K562 (cell line): Measurements from ENCODE around the gene USP13.

ENCODE experiments used
- ATF3 ChIP-seq, 2 experiments: fragments of 450-650 bp in 1 of 2; sonication (generic) in 1 of 2; formaldehyde crosslinking in 1 of 2; IDR thresholded peaks in 1 of 2; conservative IDR thresholded peaks in 1 of 2; 2 replicates each; pipeline versions ENCODE4 v1.6.1 to v1.8.1; 2016 to 2023; ENCODE audit warnings: mild to moderate bottlenecking in 2 of 2, moderate library complexity in 2 of 2, inconsistent platforms in 1 of 2, missing genetic modification reagents in 1 of 2
- ESRRB ChIP-seq: fragments of 250-450 bp; sonication (Bioruptor Pico); IDR thresholded peaks from 2 replicates; pipeline ENCODE4 v1.5.0; 2020; ENCODE audit warnings: mild to moderate bottlenecking, moderate library complexity, borderline replicate concordance
- HMG20B ChIP-seq: fragments of 250-450 bp; sonication (Bioruptor Pico); IDR thresholded peaks from 2 replicates; pipeline ENCODE4 v1.5.0; 2021; ENCODE audit warnings: mild to moderate bottlenecking
- JUNB ChIP-seq: fragments of 450-650 bp; formaldehyde crosslinking; conservative IDR thresholded peaks from 2 replicates; pipeline ENCODE4 v1.4.0; 2020; ENCODE audit warnings: mild to moderate bottlenecking
- MBD2 ChIP-seq: sonication (generic); IDR thresholded peaks from 2 replicates; pipeline ENCODE4 v1.6.1; 2016; ENCODE audit warnings: low read depth, borderline replicate concordance
- POLR2A ChIP-seq: fragments of 450-650 bp; conservative IDR thresholded peaks from 2 replicates; pipeline ENCODE4 v1.6.1; 2016
- TCF7 ChIP-seq: sonication (generic); IDR thresholded peaks from 2 replicates; pipeline ENCODE4 v1.6.1; 2016; ENCODE audit warnings: antibody characterized with exemption, borderline replicate concordance
- TCF7L2 ChIP-seq: fragments of 150-350 bp; IDR thresholded peaks from 2 replicates; pipeline ENCODE4 v1.6.1; 2016; ENCODE audit warnings: low read depth, mild to moderate bottlenecking, low read length, moderate library complexity
- TF ChIP-seq, protein P1 (sequence below), 3 experiments: IDR thresholded peaks in 2 of 3; conservative IDR thresholded peaks in 1 of 3; 2 replicates each; pipeline ENCODE4 v1.5.1; 2011 to 2012; ENCODE audit warnings: low read length in 3 of 3, mild to moderate bottlenecking in 3 of 3, control low read depth in 2 of 3, improper control_type of control experiment in 1 of 3, inconsistent platforms in 1 of 3, low read depth in 1 of 3, mixed read lengths in 1 of 3, moderate library complexity in 1 of 3; ENCODE audit not compliant: insufficient read depth in 2 of 3

DNA sequence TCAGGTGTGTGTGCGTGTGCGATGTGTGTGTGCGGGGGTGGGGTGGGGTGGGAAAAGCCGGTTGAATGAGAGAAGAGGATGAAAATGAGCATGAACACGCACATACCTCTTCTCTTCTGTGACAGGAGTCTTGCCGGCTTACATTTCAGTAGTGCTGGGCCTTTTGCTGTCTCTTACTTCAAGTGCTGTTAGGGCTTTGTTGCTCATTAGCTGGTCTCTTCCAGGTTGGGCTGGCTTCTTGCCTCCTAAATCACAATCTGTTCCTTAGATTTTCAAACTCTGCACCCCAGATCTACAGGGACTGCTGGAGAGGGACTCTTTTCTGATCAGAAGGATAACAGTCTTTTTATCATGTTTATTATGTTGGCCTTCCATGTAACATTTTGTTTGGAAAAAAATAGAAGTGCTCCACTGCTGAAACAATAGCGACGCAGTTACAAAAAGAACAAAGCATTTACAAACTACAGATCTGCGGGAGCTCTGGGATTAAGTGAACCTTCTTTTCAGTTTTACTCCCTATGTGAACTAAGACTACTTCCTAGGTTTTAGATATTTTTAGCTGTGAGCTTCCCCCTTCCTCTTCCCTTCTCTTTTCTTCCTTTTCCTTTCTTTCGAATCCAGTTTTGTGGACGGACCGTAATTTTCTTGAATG lies 48.5 kb downstream of the USP13 start:
- TF ChIP-seq JUNB (CRISPR knock-in tag) (no peak), TCF7L2 (no peak), TCF7 (no peak), ESRRB (CRISPR knock-in tag) (no peak), HMG20B (CRISPR knock-in tag) (no peak), ATF3 (IDR thresholded peaks at IDR 0.05) (no peak), ATF3 (CRISPR knock-in tag; conservative IDR thresholded peaks at IDR 0.05) (no peak), MBD2 (no peak), POLR2A (no peak)
- TF ChIP-seq, protein P1, sequence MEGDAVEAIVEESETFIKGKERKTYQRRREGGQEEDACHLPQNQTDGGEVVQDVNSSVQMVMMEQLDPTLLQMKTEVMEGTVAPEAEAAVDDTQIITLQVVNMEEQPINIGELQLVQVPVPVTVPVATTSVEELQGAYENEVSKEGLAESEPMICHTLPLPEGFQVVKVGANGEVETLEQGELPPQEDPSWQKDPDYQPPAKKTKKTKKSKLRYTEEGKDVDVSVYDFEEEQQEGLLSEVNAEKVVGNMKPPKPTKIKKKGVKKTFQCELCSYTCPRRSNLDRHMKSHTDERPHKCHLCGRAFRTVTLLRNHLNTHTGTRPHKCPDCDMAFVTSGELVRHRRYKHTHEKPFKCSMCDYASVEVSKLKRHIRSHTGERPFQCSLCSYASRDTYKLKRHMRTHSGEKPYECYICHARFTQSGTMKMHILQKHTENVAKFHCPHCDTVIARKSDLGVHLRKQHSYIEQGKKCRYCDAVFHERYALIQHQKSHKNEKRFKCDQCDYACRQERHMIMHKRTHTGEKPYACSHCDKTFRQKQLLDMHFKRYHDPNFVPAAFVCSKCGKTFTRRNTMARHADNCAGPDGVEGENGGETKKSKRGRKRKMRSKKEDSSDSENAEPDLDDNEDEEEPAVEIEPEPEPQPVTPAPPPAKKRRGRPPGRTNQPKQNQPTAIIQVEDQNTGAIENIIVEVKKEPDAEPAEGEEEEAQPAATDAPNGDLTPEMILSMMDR (IDR thresholded peaks at IDR 0.05 in 2 of 3, conservative IDR thresholded peaks at IDR 0.05 in 1 of 3; ENCODE audit: insufficient read depth in 2 of 3, low read depth in 1 of 3, low read length in 3 of 3): no peak
